CD4-positive, alpha-beta T cell treated with Interferon alpha-2 for 1 hour (primary cell): ENCODE data around the gene CLEC4G.
"Not testable (repeated sequence)": the region's sequence is repeated elsewhere in the genome, so short reads cannot be mapped to it uniquely, and the experiment has no call there.

Source experiments
- DNase-seq, 2 donors: peaks; one replicate each; pipeline ENCODE4 v3.0.0-alpha.2; 2020 to 2022

Gene CLEC4G

DNA sequence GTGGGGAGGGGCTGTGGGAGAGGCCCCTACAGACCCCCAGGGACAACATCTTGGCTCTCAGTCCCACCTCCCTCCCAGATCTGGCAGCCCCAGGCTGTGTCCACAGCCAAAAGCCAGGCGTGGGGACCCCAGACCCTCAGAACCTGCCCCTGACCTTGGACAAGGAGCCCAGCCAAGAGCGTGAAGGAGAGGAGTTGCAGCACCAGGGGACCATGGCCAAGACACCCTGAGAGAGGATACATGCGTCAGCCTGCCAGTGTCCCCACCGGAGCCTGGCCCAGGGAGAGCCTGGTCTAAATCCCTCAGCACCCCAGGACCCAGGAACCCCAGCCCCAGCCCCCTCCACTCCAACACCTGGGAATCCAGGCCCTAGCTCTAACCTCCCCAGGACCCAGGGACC lies 14.4 kb upstream of the CLEC4G start:
- not testable (repeated sequence) for DNase-seq

DNA sequence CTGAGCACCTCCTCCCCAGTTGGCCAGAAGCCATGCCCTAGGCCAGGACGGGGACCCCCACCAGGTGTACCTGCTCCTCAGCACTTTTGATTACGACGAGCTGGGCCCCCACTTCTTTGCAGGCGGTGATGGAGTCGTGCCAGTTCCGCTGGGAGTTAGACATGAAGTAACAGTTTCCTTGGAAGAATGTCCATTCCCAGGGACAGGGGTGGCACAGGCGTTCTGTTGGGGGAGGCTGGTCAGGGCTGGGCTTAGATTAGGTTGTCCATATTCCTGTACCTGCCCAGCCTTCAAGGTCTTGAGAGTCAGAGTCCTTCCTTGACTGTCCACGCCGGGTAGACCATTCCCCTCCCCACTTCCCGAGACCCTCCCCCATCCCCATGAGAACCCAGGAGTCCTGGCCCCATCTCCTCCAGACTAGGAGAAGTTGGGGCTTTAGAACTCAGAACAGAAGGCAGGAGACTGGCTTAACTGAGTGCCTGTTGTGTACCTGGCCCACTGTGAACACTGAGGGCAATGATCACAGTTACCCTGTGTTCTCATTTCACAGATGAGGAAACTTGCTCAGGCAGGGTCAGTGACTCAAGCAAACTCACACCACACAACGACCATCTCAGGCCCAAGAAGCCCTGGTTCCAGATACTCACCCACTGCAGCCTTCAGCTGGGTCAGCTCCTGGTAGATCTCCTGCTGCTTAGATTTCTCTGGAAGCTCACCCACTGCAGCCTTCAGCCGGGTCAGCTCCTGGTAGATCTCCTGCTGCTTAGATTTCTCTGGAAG lies 13.2 kb upstream of the CLEC4G start:
- no peak for DNase-seq

DNA sequence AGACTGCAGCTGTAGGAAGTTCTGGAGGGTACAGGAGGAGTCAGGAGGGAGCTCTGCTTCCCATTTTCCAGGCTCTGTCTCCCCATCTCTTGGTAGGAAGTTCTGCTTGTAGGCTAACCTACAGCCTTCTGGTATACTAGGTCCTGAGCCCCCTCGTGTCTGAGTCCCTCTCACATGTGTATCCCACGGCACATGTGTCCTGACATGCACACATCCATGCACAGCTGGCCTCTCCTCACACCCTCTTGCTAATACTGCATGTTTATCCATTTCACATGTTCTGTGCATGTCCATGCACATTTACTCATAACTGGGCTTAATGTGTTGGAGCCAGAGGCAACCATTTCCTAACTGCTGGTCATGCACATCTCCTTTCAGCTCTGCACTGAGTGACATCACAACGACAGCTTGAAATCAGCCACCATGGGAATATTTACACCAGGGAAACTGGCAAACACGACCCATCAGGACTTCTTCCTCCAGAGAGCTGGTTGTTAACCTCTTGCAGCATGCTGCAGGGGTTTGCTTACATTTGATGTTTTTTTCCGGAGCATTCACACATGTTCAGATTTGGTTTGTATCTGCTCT lies 12.4 kb upstream of the CLEC4G start:
- no peak for DNase-seq

DNA sequence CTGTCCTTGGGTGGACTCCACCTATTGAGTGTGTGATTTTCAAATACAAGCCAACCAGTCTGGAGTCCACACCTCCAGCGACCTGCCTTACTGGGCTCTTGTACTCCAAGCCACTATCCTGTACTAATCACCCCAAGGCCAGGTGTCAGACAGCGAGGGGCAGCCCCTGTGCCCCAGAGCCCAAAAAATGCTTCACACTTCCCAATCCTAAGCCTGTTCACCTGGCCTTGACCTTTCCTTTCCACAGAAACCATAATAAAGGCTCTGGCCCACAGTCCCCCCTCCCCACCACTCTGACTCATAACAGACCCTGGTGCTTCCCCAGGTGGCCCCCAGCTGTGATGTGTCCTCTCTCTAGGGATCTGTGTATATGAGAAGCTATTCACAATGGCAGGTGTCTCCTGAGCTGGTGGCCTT lies 11.5 kb upstream of the CLEC4G start:
- no peak for DNase-seq

DNA sequence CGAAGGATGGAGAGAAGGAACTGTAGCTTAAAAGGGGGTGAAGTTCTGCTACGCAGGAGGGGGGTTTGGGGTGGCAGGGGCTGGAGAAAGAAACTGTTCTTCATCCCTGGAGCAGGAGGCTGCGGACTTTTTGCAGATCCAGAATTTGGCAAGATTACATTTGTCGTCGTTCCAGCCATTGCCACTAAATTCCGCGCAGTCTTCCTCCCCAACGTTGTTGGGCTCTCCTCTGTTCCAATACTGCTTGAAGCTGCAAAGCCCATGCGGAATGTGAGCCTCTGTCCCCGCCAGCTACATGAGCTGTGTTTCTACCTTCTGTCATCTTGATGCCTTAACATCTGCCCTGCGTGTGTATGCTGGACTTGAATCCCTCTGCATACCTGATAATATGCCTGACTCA lies 11.1 kb upstream of the CLEC4G start:
- DNase-seq: no peak

DNA sequence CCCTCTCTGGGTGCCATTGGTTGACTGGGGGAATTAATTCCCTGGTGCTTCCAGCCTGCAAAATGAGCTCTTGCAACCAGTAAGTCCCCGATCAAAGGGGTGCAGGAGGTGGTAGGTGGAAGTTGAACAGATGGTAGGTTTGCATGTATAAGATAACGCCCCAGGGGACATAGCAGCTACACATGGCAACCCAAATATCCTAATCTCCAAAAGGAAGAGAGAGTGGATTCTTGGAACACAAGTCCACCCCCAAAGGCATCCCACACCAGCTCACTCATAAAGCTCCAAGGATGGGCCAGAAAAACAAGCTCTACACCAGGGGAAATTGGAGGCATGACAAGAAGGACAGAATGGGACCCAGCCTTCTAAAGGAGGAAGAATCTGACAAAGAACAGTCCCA lies 10.7 kb upstream of the CLEC4G start:
- DNase-seq: no peak

DNA sequence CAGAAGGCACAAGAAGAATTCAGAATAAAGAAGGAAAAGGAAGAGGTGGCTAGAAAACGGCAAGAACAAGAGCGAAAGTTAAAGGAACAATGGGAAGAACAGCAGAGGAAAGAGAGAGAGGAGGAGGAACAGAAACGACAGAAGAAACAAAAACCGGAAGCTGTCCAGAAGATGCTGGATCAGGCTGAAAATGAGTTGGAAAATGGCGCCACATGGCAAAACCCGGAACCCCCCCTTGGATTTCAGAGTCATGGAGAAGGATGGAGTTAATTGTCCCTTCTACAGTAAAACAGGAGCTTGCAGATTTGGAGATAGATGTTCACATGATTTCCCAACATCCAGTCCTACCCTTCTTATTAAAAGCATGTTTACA lies 8.8 kb upstream of the CLEC4G start:
- DNase-seq: no peak

DNA sequence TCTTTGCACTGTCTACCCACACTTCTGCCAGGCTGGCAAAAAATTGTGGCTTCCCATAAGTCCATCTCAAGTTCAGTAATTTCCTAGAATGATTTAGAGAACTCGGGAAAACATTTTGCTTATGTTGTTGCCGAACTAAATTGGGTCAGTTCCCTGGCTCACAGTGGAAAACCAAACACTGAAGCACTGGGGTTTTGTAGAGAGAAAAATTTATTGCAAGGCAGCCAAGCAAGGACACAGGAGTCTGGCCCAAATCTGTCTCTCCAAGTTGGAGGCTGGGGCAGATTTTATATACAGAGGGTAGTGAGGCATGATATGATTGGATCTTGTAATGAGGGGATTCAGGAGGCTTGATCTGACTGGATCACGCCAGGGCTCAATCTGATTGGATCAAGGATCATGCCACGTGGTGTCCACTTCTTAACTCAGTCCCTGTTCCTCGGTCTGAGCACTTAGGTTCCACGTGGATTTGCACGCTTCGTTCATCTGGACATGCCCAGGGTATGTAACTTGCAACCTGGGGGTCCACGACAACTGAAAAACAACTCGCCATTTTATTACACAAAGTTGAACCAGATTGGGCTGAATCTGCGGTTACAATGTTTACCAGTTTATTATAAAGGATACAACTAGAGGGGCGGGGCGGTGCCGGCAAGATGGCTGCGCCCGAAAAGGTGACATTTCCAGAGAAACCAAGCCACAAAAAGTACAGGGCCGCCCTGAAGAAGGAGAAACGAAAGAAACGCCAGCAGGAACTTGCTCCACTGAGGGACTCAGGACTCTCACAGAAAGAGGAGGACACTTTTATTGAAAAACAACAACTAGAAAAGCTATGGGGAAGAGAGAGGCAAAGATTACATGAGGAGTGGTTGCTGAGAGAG lies 8.1 kb upstream of the CLEC4G start:
- no peak for DNase-seq

DNA sequence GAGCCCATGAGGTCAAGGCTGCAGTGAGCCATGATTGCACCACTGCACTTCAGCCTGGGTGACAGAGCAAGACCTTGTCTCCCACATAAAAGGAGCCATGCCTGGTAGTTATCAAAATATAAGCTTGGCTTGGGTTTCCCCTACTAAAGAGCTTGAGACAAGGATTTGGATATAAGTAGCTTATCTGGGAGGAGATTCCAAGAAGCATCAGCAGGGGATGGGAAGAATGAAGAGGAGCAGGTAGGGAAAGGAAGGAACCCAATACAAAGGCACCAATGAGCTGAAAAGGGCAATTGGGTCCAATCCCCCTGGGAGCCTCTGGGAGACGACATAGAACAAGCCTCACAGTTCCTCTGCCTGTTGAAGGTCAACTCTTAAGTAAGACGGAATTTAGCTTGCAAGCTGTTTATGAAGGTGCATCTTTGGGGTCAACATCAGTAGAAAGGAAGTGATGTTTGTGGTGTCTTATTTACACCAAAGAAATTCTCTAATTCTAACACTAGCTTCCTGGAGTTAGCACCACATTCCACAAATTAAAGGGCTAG lies 7.4 kb upstream of the CLEC4G start:
- DNase-seq: no peak

DNA sequence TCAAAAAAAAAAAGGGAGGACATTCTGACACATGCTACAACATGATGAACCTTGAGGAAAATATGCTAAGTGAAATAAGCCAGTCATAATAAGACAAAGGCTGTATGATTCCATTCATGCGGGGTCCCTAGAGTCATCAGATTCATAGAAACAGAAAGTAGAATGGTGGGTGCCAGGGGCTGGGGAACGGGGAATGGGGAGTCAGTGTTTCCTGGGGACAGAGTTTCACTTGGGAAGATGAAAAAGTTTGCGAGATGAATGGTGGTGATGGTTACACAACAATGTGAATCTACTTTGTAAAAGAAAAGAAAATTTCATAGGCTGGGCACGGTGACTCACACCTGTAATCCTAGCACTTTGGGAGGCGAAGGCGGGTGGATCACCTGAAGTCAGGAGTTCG lies 6.1 kb upstream of the CLEC4G start:
- no peak for DNase-seq

DNA sequence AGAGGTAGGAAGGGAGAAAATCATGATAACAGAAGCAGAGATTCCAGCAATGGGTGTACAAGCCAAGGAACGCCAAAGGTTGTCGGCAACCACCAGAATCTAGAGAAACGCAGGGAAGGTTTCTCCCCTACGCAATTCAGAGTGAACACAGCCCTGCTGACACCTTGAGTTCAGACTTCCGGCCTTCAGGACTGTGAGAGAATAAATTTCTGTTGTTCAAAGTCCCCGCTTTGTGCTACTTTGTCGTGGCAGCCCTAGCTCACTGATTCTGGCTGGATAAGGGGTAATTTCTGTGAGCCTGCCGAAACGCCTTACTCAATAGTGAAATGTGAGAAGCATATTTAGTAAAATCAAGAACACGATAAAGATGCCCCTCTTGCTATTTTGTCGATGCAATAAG lies 5.3 kb upstream of the CLEC4G start:
- no peak for DNase-seq

DNA sequence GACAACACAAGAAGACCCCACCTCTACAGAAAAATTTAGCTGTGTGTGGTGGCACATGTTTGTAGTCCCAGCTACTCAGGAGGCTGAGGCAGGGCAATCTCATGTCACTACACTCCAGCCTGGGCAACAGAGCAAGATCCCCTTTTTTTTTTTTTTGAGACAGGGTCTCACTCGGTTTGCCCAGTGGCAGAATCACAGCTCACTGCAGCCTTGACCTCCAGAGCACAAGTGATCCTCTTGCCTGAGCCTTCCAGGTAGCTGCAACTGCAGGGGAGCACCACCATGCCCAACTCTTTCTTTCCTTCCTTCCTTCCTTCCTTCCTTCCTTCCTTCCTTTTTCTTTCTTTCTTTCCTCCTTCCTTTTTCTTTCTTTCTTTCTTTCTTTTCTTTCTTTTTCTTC lies 4.2 kb upstream of the CLEC4G start:
- no peak for DNase-seq

DNA sequence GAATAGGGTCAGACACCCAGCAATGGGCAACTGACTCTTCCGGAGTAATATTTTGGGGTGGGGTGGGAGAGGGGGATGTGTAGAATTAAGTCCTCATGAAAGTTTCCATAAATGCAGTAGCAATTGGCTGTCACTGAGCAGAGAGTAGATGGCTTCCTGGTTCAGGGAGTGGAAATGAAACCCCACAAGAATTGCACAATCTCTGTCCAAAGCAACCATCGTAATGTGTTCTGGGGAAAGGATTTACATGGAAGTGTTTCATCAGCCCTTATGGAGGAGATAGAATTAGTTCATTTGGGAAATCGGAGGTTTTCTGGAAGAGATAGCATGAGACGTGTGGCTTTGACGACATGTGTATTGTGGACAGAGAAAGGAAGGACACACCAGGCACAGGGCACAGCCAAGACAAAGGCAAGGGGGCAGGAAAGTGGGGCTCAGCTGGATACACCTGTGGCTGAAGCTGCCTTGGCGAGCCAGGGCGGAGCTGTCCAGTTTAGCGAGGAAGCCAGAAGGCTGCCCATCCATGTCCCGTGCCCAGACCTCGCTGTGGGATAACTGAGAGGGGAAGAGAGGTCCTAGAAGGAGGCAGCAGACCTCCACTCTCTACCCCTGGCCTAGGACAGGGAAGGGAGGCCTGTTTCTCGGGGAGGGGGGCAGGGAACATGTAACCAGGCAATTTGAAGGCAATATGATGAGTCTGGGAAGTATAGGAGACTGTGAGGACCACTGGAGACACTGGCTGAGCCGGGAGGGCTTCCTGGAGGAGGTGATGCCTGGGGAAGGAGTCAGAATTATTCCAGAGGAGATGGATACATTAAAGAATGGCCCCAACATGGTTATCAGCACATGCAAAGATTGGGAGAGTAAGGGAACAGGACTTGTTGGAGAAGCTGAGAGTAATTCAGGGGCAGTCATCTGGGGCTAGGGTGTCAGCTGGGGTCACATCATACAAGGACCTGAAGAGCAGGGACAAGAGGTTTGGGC lies 2.6 kb upstream of the CLEC4G start:
- peak in 1 of 2 donors; percentile 42 for DNase-seq

DNA sequence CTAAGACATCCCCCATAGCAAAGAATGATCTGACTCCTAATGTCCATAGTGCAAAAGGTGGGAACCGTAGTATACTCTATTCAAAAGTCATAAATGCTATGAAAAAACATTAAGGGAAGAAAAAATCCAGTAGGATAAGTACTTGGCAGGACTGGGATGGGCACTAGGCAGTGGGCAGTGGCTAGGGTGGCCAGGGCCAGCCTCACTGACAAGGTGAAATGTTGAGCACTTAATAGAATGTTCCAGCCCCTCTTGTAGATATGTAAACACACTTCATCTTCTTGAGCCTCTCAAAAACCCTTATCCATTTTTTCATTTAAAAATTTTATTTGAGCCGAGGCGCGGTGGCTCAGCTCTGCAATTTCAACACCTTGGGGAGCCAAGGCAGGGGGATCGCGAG lies 1.5 kb upstream of the CLEC4G start:
- no peak for DNase-seq

DNA sequence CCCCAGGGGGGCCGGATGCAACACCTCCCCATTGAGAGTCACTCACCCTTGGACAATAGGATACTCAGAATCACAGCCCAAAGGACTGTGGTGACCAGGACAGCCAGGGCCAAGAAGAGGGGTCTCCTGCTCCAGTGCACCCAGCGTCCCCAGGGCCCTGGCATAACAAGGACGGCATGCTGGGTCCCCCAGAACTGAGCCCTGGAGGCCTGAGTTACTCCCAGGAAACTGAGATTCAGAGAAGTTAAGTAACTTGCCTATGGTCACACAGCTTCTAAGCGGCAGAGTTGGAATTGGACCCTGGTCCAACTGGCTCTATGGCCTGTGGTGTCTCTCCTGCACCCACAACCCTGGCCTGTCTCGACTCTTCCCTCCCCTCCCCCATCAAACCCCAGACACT lies 295 bp downstream of the CLEC4G start:
- no peak for DNase-seq

DNA sequence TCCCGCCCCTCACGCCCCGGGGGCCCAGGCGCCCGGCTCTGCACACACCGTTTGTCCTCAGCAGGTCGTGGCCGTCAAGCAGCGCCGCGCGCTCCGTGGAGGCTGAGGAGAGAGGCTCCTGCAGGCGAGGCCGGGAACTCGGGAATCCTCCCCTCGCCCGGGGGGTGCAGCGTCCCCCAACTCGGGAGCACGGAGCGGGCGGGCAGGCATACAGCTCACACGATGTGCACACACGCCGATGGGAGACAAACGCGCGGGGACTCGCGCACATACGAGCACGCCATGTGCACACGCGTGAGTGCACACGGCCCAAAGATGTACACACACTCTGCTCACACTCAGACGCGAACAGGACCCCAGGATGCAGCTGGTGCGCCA lies 703 bp downstream of the CLEC4G start:
- no peak for DNase-seq

DNA sequence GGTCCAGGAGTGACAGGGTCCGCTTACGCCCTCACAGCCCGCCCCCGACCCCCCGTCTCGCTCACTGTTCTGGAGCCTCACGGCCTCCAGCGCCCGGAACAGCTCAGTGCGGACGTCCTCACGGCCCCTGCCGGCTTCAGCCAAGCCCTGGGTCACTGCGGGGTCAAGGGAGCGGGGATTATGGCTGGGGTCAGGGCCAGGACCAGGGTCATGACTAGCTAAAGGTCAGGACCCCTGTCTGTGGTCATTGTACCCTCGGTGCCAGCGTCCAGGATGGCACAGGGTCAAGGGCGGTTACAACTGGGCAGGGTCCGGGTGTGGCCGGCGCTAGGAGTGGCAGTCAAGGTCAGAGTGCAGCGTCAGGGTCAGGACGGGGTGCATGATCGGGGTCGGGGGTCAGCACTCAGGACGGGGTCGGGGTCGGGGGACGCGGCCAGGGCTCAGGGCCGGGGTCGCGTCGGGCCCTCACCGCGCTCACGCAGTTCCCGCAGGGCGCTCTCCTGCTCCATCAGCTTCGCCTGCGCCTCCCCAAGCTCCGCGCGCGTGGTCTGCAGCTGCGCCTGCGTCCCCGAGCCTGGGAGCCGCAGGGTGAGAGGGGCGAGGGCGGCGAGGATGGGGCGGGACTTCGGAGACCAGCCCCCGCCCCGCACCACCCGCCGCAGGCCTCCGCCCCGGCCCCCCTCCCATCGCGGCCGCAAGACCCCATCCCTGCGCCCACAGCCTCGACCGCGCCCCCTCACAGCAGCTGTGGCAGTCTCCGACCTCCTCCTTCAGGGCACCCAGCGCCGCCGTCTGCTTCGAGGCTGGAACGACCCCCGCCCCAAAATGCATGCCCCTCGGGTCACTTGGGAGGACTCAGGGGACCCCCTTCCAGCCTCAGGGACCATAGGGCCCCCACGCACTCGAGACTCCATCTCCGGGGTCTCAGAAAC lies 1.4 kb downstream of the CLEC4G start:
- DNase-seq: no peak

DNA sequence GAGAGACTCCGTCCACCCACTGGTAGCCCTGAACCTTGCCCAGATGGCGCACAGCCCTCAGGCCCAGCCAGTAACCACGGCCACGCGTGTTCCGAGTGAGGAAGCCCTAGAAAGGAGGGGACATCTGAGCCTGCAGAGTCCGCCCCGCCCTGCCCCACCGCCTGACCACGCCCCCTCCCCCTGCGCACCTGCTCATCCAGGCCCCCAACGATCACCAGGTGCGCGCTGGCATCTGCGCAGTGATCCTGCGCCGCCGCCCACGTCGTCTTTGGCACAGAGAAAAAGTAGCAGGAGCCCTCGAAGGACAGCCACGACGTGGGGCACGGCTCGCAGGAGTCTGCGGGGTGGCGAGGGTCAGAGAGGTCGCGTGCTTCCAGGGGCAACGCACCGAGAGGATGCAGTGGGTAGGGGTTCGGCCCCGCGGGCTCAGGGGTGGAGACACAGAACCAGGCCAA lies 2.1 kb downstream of the CLEC4G start:
- DNase-seq: peak in 1 of 2 donors; percentile 29

DNA sequence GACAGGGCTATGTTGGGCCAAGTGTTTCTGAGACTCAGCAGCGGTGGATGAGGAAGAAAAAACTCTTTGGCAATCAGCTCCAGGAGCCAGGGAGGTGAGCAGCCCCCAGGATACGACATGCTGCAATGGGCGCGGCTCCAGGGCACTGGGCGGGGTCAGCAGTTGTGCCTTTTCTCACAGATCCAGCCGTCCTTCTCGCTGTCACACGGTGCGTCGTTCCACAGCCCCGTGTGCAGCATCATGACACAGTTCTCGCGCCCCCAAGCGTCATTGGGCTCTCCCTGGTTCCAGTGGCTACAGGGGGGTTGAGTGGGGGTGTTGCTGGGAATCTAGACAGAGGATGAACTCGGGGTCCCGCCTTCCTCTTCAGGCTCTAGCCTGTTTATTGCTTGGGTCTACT lies 2.7 kb downstream of the CLEC4G start:
- peak in 1 of 2 donors; percentile 34 for DNase-seq

DNA sequence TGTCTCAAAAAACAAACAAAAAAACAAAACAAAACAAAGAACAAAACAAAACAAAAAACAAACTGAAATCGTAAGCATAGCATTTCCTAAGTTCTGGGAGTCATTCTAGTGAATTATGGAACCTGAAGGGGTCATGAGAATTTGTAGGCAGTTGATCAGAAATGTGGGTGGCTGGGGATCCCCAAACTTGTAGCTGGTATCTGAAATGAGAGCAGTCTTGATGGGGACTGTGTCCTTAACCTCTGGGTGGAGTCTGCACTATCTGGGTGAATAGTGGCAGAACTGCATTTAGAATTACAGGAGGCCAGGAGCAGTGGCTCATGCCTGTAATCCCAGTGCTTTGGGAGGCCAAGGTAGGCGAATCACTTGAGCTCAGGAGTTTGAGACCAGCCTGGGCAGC lies 6.1 kb downstream of the CLEC4G start:
- no peak for DNase-seq

DNA sequence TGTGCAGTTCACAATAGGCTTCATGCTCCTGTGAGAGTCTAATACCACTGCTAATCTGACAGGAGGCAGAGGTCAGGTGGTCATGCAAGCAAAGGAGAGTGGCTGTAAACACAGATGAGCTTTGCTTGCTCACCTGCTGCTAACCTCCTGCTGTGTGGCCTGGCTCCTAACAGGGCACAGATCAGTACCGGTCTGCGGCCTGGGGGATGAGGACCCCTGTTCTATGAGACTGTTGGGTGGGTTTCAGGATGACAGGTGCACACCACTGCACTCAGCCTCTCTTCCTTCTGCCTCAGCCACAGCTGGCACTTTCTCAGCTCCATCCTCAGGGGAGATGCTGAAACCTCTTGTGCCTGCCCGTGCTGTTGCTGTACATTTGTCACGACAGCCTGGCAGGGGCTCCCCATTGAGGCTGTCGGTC lies 9.7 kb downstream of the CLEC4G start:
- DNase-seq: no peak
